K562 (cell line): Measurements from ENCODE around the gene SMAD7. TPM values are rescaled to one million over a fixed set of nuclear protein-coding genes. Genes with fewer than 3 reads are reported as not detected.

Experiments
- BHLHE40 ChIP-seq: IDR thresholded peaks from 2 replicates; pipeline ENCODE4 v1.6.1; 2011; ENCODE audit warnings: low read length, improper control_type of control experiment
- CCNT2 ChIP-seq: IDR thresholded peaks from 2 replicates; pipeline ENCODE4 v1.6.1; 2011; ENCODE audit warnings: borderline replicate concordance, low read depth, mild to moderate bottlenecking, moderate library complexity, mixed read lengths, low read length; ENCODE audit not compliant: insufficient read length; ENCODE audit errors: extremely low read depth
- CHD1 ChIP-seq: fragments of 200-600 bp; sonication (generic); IDR thresholded peaks from one replicate; pipeline ENCODE4 v1.6.1; 2012; ENCODE audit warnings: mild to moderate bottlenecking, moderate library complexity, low read length, inconsistent platforms
- CREM ChIP-seq: IDR thresholded peaks from 2 replicates; pipeline ENCODE4 v1.6.1; 2014; ENCODE audit warnings: antibody characterized with exemption, low read depth
- DIDO1 ChIP-seq: fragments of 450-650 bp; IDR thresholded peaks from 2 replicates; pipeline ENCODE4 v1.6.1; 2016; ENCODE audit warnings: low read depth, missing biosample characterization, missing genetic modification characterization
- FIP1L1 ChIP-seq: fragments of 200-400 bp; formaldehyde crosslinking; IDR thresholded peaks from 2 replicates; pipeline ENCODE4 v1.6.1; 2018; ENCODE audit warnings: mild to moderate bottlenecking, low read depth, low read length; ENCODE audit not compliant: poor library complexity, severe bottlenecking
- HNRNPK ChIP-seq: fragments of 200-400 bp; formaldehyde crosslinking; IDR thresholded peaks from one replicate; pipeline ENCODE4 v1.6.1; 2018; ENCODE audit warnings: mild to moderate bottlenecking, low read depth, low read length; ENCODE audit not compliant: poor library complexity, severe bottlenecking
- KDM2B ChIP-seq: fragments of 250-450 bp; sonication (Bioruptor Pico); IDR thresholded peaks from 2 replicates; pipeline ENCODE4 v1.8.0; 2021; ENCODE audit warnings: mild to moderate bottlenecking, moderate library complexity
- NONO ChIP-seq, 2 experiments: fragments of 200-400 bp in 1 of 2; fragments of 450-650 bp in 1 of 2; formaldehyde crosslinking in 1 of 2; IDR thresholded peaks; 2 replicates each; pipeline ENCODE4 v1.6.1; 2017; ENCODE audit warnings: low read depth in 2 of 2, mild to moderate bottlenecking in 2 of 2, moderate library complexity in 2 of 2, low read length in 1 of 2
- PCBP1 ChIP-seq: fragments of 200-400 bp; formaldehyde crosslinking; IDR thresholded peaks from 2 replicates; pipeline ENCODE4 v1.6.1; 2018; ENCODE audit warnings: mild to moderate bottlenecking, low read depth, low read length; ENCODE audit not compliant: poor library complexity, severe bottlenecking
- RB1 ChIP-seq: fragments of 450-650 bp; IDR thresholded peaks from 2 replicates; pipeline ENCODE4 v1.6.1; 2017; ENCODE audit warnings: low read depth, mild to moderate bottlenecking
- SIN3B ChIP-seq: fragments of 450-650 bp; IDR thresholded peaks from 2 replicates; pipeline ENCODE4 v1.6.1; 2017; ENCODE audit warnings: low read depth, mild to moderate bottlenecking, moderate library complexity
- ZBTB17 ChIP-seq: fragments of 450-650 bp; formaldehyde crosslinking; IDR thresholded peaks from 2 replicates; pipeline ENCODE4 v1.4.0; 2020; ENCODE audit warnings: mild to moderate bottlenecking
- polyA plus RNA-seq, 8 experiments: library from polyadenylated mRNA; depleted of rRNA in 4 of 8; stranded (reverse) in 5 of 8; unstranded in 3 of 8; fragments of >200 nt; fragmentation: Nextera tagmentation in 2 of 8; fragmentation: Illumina TruSeq in 1 of 8; extraction: Ambion mirVana in 2 of 8; extraction: Trizol in 1 of 8; gene quantifications; 2 replicates each; pipeline versions ENCODE4 v1.2.1 to v1.2.3, GENCODE V29; 2011 to 2014; ENCODE audit warnings: inconsistent platforms in 1 of 8, missing spikeins in 1 of 8
- total RNA-seq, 7 experiments: library from RNA; depleted of rRNA in 6 of 7; stranded (reverse); fragments of >200 nt in 6 of 7; fragmentation: Illumina TruSeq in 2 of 7; extraction: Trizol in 2 of 7; gene quantifications; 2 replicates each; pipeline versions ENCODE4 v1.2.1 to v1.2.3, GENCODE V29; 2011 to 2021; ENCODE audit warnings: low replicate concordance in 1 of 7
- TF ChIP-seq, protein P1 (sequence below): sonication (generic); formaldehyde crosslinking; IDR thresholded peaks from 2 replicates; pipeline ENCODE4 v1.5.0; 2020; ENCODE audit warnings: missing genetic modification reagents

SMAD7 gene
- total and polyA plus RNA-seq, 9 of the 15 experiments (the other 6 are each of a cell fraction or from before 2014, with no cell fraction given) = 0.13 to 3.0 (median 1.6) TPM

DNA sequence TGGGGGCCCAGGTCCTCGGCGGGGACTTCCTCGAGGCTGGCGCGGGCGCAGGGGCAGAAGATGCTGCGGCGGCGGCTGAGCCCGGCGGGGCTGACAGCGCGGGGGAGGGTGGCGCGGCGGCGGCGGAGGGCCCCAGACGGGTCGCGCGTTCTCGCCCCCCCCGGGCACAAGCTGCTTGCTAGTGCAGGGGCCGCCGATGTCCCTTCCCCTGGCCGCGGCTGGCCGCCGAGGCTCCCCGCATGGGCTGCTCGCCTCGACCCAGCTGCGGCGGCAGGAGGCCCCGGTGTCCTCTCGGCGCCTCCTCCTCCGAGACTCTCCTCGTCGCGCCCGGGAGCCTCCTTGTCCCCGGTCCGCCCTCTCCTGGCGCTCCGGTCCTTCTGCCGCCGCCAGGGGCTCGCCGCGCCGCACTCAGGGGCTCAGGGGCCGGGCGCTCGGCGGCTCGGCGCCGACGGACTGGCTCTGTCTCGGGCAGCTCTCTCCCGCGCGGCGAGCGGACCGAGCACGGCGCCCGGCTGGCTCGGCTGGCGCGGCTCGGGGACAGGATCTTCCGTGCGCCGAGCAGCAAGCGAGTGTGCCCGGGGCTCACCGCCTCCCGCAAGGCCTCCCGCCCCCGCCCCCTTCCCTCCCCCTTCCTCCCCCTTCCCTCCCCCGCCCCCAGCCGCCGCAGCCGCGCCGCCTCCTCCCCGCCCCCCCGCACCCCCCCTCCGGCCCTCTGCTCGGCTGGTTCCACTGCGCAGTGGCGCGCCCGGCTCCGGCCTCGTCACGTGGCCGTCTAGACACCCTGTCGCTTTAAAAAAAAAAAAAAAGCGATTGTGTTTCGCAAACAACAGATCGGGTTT is 902 bp upstream of the SMAD7 start (continued):
- TF ChIP-seq CCNT2 = peak; percentile 37
- TF ChIP-seq NONO (IDR thresholded peaks at IDR 0.05; ENCODE audit: low read depth in 2 of 2, low read length in 1 of 2) = peak; percentile 54 to 61; a peak in 2 of 4 replicates
- TF ChIP-seq KDM2B (CRISPR knock-in tag) = peak; percentile 42; the same call in 1 of the 2 replicates
- TF ChIP-seq HNRNPK = peak; percentile 74
- TF ChIP-seq, protein P1, sequence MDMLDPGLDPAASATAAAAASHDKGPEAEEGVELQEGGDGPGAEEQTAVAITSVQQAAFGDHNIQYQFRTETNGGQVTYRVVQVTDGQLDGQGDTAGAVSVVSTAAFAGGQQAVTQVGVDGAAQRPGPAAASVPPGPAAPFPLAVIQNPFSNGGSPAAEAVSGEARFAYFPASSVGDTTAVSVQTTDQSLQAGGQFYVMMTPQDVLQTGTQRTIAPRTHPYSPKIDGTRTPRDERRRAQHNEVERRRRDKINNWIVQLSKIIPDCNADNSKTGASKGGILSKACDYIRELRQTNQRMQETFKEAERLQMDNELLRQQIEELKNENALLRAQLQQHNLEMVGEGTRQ (CRISPR knock-in tag) = peak; percentile 82
- peak; percentile 41; the same call in 1 of the 2 replicates for TF ChIP-seq BHLHE40
- peak; percentile 29; the same call in 1 of the 2 replicates for TF ChIP-seq SIN3B
- TF ChIP-seq ZBTB17 (CRISPR knock-in tag) = 0 out of 2 replicates have a peak, but pooled peaks have one; percentile 41
- peak; percentile 68 for TF ChIP-seq PCBP1
- peak; percentile 68; the same call in 1 of the 2 replicates for TF ChIP-seq RB1
- 0 out of 2 replicates have a peak, but pooled peaks have one; percentile 1 for TF ChIP-seq CREM
- peak; percentile 60 for TF ChIP-seq FIP1L1
- TF ChIP-seq CHD1 = peak; percentile 77
- no peak for TF ChIP-seq DIDO1 (tag)
